GM18873 (cell line): ENCODE data around the gene TSEN54.

Experiments
- ATAC-seq: cut with Tn5 transposase; IDR thresholded peaks from one replicate; pipeline ENCODE4 v1.9.1; 2021; ENCODE audit warnings: mild to moderate bottlenecking, moderate library complexity, moderate number of reproducible peaks; ENCODE audit not compliant: unreplicated experiment, low FRiP score

The TSEN54 gene

GRCh38 chr17:75502721-75503329 is 13.5 kb upstream of the TSEN54 start:
- no peak for ATAC-seq

- ATAC-seq, result no peak
Observed at GRCh38 chr17:75503337-75503950, 12.9 kb upstream of the TSEN54 start.

- no peak for ATAC-seq
Observed at GRCh38 chr17:75503976-75504346, 12.4 kb upstream of the TSEN54 start.

DNA sequence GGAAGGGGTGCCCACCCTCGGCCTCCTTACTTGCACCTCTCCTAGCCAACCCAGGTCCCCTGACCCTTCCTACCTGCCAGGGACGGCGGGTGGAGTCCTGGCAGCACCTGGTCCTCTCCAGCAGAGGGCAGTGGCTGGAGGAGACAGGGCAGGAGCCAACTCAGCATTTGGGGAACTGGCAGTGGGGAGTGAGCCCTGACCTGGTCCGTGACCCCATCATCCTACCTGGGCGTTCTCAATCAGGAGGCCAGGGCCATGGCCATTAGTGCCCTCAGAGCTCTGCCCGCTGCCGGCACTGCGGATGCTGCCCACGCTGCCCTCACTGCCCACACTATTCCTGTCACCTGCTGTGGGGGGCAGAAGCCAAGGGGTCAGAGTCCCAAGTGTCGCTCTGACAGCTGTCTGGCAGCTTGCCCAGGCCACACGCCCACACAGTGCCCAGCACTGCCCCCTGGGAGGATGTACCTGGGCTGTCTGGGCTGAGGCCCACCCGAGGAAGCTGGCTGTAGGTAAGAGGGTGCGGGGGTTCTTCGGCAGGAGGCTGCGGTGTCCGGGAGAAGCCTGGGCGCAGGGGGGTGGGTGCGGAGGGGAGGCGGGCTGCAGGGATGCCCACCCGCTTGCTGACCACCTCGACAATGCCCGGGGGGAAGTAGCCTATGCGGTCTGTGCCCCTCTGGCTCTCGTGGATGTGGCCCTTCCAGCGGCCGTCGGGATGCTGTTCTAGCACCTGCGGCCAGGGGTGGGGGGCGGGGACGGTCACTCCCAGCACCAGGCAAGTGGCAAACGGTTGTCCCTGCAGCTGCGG is 11.8 kb upstream of the TSEN54 start:
- ATAC-seq, result no peak

DNA sequence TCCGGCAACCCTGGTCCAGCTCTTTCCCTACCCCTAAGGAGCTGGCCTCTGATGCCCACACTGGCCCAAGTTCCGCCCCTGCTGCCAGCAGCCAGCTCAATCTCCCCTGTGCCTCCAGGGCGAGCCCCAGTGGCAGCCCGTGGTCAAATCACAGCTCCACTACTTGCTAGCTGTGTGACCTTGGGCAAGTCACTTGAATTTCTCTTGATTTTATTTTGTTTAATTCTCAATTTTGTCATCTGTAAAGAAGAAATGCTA is 11.2 kb upstream of the TSEN54 start:
- no peak for ATAC-seq

GRCh38 chr17:75505640-75506039 is 10.7 kb upstream of the TSEN54 start:
- ATAC-seq, result no peak

DNA sequence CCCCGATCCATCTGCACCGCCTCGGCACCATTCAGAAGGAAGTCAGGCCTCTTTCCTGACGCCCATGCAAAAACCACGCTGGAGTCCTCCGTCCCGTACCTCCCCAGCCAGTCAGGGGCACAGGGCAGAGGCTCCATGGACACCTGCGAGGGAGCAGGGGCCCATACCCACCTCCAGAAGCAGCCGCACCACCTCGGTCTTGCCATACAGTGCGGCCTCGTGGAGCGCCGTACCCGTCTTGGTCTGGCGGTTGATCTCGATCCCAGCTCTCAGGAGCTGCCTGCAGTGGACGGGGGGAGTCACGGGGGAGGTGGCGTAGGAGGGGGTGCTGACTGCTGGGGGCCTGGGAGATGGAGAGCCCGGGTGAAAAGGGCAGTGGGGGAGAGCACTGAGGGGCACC is 10.2 kb upstream of the TSEN54 start:
- ATAC-seq, result no peak

DNA sequence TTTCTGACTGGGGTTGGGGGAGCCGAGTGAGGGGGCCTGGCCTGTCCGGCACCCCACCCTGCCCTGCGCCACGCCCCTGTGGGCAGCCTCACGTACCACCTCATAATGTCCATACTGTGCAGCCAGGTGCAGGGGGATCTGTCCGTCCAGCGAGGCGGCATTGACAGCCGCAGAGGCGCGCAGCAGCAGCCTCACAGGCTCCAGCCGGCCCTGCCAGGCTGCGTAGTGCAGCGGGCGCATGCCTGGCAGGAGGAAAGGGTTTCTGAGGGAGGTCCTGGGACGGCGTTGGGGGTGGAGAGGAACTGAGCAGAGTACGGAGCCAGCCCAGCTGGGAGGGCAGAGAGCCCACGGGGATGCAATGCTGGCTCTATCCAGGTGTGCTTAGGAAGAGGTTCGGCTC is 9.4 kb upstream of the TSEN54 start:
- ATAC-seq, result no peak

DNA sequence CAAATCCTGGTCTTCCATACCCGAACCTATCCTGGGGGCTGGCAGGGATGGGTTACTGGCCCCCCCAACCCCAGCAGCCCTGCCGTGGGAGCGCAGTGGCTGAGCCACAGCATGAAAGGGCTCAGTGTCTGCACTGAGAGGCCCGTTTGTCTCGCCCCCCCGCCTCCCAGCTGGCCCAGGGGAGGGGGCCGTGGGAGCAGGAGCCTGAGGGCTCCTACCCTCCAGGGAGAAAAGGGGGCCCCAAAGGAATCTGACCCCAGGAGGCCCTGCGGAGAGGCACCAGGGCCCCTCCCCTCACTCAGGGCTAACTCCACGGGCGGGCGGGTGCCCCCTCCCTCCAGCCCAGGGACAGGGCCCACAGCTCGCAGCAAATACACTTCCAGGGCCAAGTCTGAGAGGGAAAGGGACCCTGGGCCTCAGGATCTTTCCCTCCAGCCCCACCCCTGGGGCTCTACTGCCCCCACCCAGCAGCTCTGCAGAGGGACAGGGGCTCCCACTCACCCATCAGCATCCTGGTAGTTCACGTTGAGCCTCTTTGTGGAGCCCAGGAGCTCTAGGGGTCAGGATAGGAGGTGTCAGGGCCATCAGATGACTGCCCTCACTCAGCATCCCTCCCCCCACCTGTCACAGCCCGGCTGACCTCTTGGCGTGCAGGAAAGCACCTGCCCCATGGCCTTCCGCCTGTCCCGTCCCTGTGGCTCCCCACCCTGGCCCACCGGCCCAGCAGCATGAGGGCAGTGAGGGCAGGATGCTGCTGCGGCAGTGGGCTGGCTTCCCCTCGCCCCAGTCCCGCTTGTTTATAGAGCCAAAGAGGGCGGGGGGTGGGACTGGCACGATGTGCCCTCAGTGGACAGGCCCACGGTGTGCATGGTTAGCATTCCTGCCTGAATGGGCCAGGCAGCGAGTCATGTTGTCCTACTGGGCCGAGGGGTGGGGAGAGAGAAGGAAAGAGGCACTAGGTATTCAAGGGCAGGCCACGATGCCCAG is 8.3 kb upstream of the TSEN54 start:
- no peak for ATAC-seq

DNA sequence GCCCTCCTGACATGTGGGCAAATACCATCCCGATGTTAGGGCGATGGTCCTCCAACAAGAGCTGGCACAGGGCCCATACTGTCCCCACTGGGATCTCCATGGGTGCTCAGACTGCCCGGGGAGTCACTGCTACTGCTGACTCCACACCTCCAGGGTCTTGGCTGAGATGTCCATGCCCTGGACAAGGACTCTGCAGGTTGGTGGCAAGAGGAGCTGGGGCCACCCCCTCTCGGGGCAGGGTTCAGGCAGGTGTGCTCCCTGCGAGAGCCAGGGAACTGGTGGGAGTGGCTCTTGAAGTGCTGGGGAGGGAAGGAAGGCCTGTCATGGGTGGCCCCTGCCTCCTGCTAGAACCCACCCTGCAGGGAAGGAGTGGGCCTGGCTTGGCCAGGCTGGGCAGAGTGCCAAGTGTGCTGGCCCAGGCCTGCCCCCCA is 7.4 kb upstream of the TSEN54 start:
- no peak for ATAC-seq

DNA sequence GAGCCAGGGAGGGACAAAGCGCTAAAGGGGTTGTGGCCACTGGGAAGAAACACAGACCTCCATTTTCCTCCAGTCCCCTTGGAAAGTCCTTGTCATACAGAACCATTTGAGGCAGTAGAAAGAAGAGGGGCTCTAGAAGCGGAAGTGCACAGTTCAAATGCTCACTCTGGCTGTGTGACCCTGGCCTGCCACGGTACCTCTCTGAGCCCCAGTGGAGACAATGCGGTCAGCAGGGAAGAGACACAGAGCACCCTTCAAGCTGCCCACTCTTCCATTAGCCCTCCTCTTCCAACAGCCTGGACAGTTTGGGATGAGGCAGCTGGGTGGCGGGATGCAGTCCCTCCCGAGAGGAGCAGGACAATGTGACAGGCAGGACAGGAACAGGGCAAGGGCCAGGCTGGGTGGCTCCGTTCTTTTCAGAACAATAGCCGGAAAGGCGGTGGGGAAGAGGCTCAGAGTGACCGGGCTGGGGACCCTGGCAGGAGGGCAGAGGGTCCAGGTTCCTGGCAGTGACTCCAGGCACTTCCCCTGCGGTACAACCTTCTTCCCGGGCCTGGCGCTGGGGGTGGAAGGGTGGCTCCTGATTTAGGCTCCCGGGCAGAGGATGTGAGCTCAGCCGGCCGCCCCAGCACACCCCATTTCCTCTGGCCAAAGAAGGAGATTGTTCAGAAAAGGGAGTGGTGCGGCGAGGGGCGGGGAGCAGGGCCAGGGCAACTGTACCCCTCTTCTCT is 6.6 kb upstream of the TSEN54 start:
- ATAC-seq, result no peak

DNA sequence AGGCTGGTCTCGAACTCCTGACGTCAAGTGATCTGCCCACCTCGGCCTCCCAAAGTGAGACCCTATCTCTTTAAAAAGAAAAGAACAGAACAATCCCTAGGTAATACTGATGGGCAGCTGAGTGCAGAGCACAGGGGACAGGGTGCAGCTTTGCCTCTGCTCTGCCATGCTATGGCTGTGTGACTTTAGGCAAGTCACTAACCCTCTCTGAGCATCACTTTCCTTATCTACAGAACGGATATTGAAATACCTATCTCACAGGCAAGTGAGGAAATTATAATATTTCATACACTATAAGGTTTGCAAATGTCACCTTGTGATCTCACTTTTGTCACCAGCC is 5.1 kb upstream of the TSEN54 start:
- ATAC-seq, result no peak

GRCh38 chr17:75511610-75512575 is 4.4 kb upstream of the TSEN54 start:
- ATAC-seq, result no peak

- no peak for ATAC-seq
Observed at GRCh38 chr17:75512926-75513640, 3.2 kb upstream of the TSEN54 start.

DNA sequence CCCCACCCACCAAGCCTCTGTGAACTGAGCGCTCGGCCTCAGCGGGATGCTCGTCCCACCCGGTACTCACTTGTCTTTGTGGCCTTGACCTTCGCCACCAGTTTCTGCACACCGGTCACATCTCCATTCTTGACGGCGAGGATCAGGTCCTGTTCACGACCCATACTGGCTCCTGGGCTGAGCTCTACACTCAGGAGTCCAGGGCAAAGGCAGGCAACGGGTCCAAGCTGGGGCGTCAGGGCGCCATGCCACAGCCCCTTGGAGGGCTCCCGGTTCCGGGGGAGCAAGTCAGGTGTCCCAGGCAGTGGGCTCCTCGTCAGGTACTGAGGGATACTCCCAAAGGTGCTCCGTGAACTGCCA is 2.7 kb upstream of the TSEN54 start:
- no peak for ATAC-seq

DNA sequence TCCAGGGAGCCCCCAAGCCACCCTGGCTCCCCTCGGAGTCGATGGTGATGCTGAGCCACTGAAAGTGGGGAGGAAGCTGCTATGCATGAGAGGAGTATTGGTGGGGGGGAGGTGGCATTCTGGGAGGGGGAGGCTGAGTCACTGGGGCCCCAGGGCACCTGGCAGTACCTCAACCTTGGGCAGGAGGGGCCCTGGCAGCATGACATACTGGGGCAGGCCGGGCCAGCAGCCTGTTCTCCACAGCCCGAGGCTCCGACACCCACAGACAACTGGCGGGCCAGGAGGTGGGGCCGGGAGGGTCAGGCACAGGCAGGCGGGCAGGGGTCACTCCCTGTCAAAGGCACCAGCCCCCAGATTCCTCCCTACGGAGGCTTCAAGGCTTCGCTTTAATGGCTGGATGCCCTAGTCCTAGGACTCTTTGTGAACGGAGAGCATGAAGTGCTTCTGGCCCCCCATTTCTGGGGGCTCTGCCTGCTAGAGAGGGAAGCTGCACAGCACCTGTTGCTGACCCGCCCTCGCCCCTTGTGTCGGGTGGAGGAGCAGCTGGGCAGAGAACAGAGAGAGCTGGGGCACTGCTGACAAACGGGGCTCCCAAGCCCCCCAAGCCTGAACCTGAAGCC is 1.9 kb upstream of the TSEN54 start:
- no peak for ATAC-seq

- ATAC-seq, result no peak
Observed at GRCh38 chr17:75514919-75515495, 1.3 kb upstream of the TSEN54 start.
